HEK293 (cell line): Measurements from ENCODE around the gene DDOST.

ENCODE experiments used
- CTCF ChIA-PET: fragments of 350-600 bp; formaldehyde crosslinking; extraction: SDS; loops from one replicate; lab custom pipeline; 2021; ENCODE audit warnings: antibody characterized with exemption; lab: Yijun Ruan, JAX
- POLR2A ChIA-PET: fragments of 300-600 bp; formaldehyde crosslinking; extraction: SDS; loops from one replicate; lab custom pipeline; 2020; ENCODE audit warnings: antibody characterized with exemption, inconsistent platforms; lab: Yijun Ruan, JAX
- H3K27ac ChIP-seq: fragments of 200-500 bp; sonication (Bioruptor generic); 2 replicates; pipeline ENCODE4 v1.5.1; 2014; ENCODE audit warnings: low read depth, low read length, control low read depth, inconsistent platforms; ENCODE audit errors: extremely low read depth
- H3K36me3 ChIP-seq, 2 experiments: fragments of 200-500 bp in 1 of 2; sonication (Bioruptor generic) in 1 of 2; 1 replicate in 1 of 2; 2 replicates in 1 of 2; pipeline ENCODE4 v1.5.1; 2014 to 2017; ENCODE audit warnings: inconsistent platforms in 2 of 2, low read length in 2 of 2; ENCODE audit not compliant: control insufficient read depth in 2 of 2, insufficient read depth in 1 of 2
- H3K4me1 ChIP-seq: fragments of 200-500 bp; sonication (Bioruptor generic); 2 replicates; pipeline ENCODE4 v1.5.1; 2014; ENCODE audit warnings: mild to moderate bottlenecking, low read length, inconsistent platforms; ENCODE audit not compliant: control insufficient read depth, insufficient read depth
- H3K4me3 ChIP-seq: 2 replicates; pipeline ENCODE4 v1.5.1; 2011; ENCODE audit warnings: low read depth, mild to moderate bottlenecking, control low read depth, low read length, moderate library complexity
- H3K9me3 ChIP-seq: fragments of 200-500 bp; sonication (Bioruptor generic); 2 replicates; pipeline ENCODE4 v1.5.1; 2014; ENCODE audit warnings: low read depth, low read length, inconsistent platforms; ENCODE audit not compliant: control insufficient read depth, insufficient read depth
- EGR2 ChIP-seq: fragments of 450-650 bp; formaldehyde crosslinking; IDR thresholded peaks from 2 replicates; pipeline ENCODE4 v1.5.1; 2016; ENCODE audit warnings: low read depth, missing biosample characterization, missing genetic modification characterization
- GLI2 ChIP-seq: fragments of 450-650 bp; formaldehyde crosslinking; IDR thresholded peaks from 2 replicates; pipeline ENCODE4; 2017; ENCODE audit warnings: missing biosample characterization, missing genetic modification characterization, low read depth, borderline replicate concordance
- HOXA7 ChIP-seq: sonication (generic); formaldehyde crosslinking; IDR thresholded peaks from 2 replicates; pipeline ENCODE4 v1.8.1; 2022; ENCODE audit warnings: missing genetic modification reagents, borderline replicate concordance
- SALL2 ChIP-seq: fragments of 450-650 bp; formaldehyde crosslinking; IDR thresholded peaks from 2 replicates; pipeline ENCODE4 v1.5.0; 2017; ENCODE audit warnings: missing biosample characterization, mild to moderate bottlenecking, missing genetic modification characterization, borderline replicate concordance
- SCRT1 ChIP-seq: fragments of 450-650 bp; formaldehyde crosslinking; IDR thresholded peaks from 2 replicates; pipeline ENCODE4 v1.5.1; 2016; ENCODE audit warnings: missing biosample characterization, missing genetic modification characterization, borderline replicate concordance
- SP3 ChIP-seq: fragments of 450-650 bp; formaldehyde crosslinking; IDR thresholded peaks from 2 replicates; pipeline ENCODE4 v1.5.1; 2016; ENCODE audit warnings: missing biosample characterization, missing genetic modification characterization
- SP7 ChIP-seq: fragments of 450-650 bp; formaldehyde crosslinking; IDR thresholded peaks from 2 replicates; pipeline ENCODE4 v1.5.1; 2016; ENCODE audit warnings: missing biosample characterization, missing genetic modification characterization
- TRIM28 ChIP-seq: IDR thresholded peaks from 2 replicates; pipeline ENCODE4 v1.6.1; 2011; ENCODE audit warnings: low read length, control low read depth, borderline replicate concordance
- ZBTB8A ChIP-seq: fragments of 450-650 bp; formaldehyde crosslinking; IDR thresholded peaks from 2 replicates; pipeline ENCODE4 v1.5.1; 2016; ENCODE audit warnings: missing biosample characterization, missing genetic modification characterization
- ZFHX2 ChIP-seq: fragments of 450-650 bp; formaldehyde crosslinking; conservative IDR thresholded peaks from 2 replicates; pipeline ENCODE4 v1.5.1; 2016; ENCODE audit warnings: missing biosample characterization, missing genetic modification characterization
- ZFP3 ChIP-seq: fragments of 450-650 bp; formaldehyde crosslinking; IDR thresholded peaks from 2 replicates; pipeline ENCODE4 v1.5.1; 2016; ENCODE audit warnings: low read depth, missing biosample characterization, missing genetic modification characterization
- ZNF169 ChIP-seq: fragments of 450-650 bp; formaldehyde crosslinking; IDR thresholded peaks from 2 replicates; pipeline ENCODE4 v1.5.1; 2016; ENCODE audit warnings: missing biosample characterization, missing genetic modification characterization
- ZNF221 ChIP-seq: fragments of 450-650 bp; formaldehyde crosslinking; IDR thresholded peaks from 2 replicates; pipeline ENCODE4 v1.5.1; 2017; ENCODE audit warnings: missing biosample characterization, missing genetic modification characterization, borderline replicate concordance
- ZNF239 ChIP-seq: fragments of 450-650 bp; formaldehyde crosslinking; IDR thresholded peaks from 2 replicates; pipeline ENCODE4 v1.5.1; 2016; ENCODE audit warnings: missing biosample characterization, missing genetic modification characterization
- ZNF302 ChIP-seq: fragments of 450-650 bp; formaldehyde crosslinking; IDR thresholded peaks from 2 replicates; pipeline ENCODE4 v1.5.1; 2016; ENCODE audit warnings: missing biosample characterization, missing genetic modification characterization, low read depth
- ZNF335 ChIP-seq: fragments of 450-650 bp; formaldehyde crosslinking; conservative IDR thresholded peaks from 2 replicates; pipeline ENCODE4 v1.5.1; 2016; ENCODE audit warnings: missing biosample characterization, missing genetic modification characterization
- ZNF341 ChIP-seq: fragments of 450-650 bp; formaldehyde crosslinking; IDR thresholded peaks from 2 replicates; pipeline ENCODE4; 2016; ENCODE audit warnings: low read depth, missing biosample characterization, missing genetic modification characterization
- ZNF561 ChIP-seq: fragments of 450-650 bp; IDR thresholded peaks from 2 replicates; pipeline ENCODE4 v1.5.1; 2018; ENCODE audit warnings: missing biosample characterization, missing genetic modification characterization, borderline replicate concordance
- ZNF600 ChIP-seq: fragments of 450-650 bp; formaldehyde crosslinking; IDR thresholded peaks from 2 replicates; pipeline ENCODE4 v1.5.1; 2016; ENCODE audit warnings: missing biosample characterization, missing genetic modification characterization
- ZNF664 ChIP-seq: fragments of 450-650 bp; formaldehyde crosslinking; IDR thresholded peaks from 2 replicates; pipeline ENCODE4 v1.5.1; 2016; ENCODE audit warnings: missing biosample characterization, missing genetic modification characterization
- ZXDB ChIP-seq: fragments of 450-650 bp; formaldehyde crosslinking; IDR thresholded peaks from 2 replicates; pipeline ENCODE4 v1.5.1; 2016; ENCODE audit warnings: missing biosample characterization, missing genetic modification characterization
- TF ChIP-seq, protein P1 (sequence below): fragments of 450-650 bp; formaldehyde crosslinking; IDR thresholded peaks from 2 replicates; pipeline ENCODE4 v1.5.1; 2017; ENCODE audit warnings: missing biosample characterization, mild to moderate bottlenecking, missing genetic modification characterization, moderate library complexity
- TF ChIP-seq, protein P2 (sequence below): fragments of 450-650 bp; formaldehyde crosslinking; optimal IDR thresholded peaks from 2 replicates; pipeline ENCODE3; 2016; ENCODE audit warnings: missing biosample characterization, mild to moderate bottlenecking, missing genetic modification characterization
- TF ChIP-seq, protein P3 (sequence below): IDR thresholded peaks from 2 replicates; pipeline ENCODE4 v1.6.1; 2011; ENCODE audit warnings: mild to moderate bottlenecking, low read depth, low read length, borderline replicate concordance
- TF ChIP-seq, protein P4 (sequence below): fragments of 450-650 bp; formaldehyde crosslinking; IDR thresholded peaks from 2 replicates; pipeline ENCODE4 v1.5.1; 2016; ENCODE audit warnings: missing biosample characterization, missing genetic modification characterization
- TF ChIP-seq, protein P5 (sequence below): fragments of 450-650 bp; formaldehyde crosslinking; conservative IDR thresholded peaks from 2 replicates; pipeline ENCODE4 v1.5.1; 2016; ENCODE audit warnings: low read depth, missing biosample characterization, missing genetic modification characterization

The DDOST gene

DNA sequence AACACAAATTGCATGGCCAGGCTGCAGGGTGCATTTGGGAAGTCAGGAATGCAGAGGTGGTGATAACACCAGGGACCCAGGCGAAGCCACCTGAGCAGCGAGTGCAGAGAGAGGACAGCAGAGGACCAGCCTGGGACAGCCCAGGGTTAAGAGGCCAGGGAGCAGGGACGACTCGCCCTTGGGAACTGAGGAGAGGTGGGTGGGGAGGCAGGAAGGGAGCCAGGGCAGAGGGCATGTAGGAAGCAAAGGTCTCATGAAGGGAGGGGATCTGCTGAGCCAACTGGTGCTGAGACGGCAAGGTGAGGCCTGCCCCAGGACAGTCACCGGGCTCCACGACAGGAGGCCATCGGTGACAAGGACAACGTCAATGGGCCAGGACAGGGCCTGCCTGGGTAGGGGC is 40.3 kb upstream of the DDOST start (continued):
- TF ChIP-seq, protein P1, sequence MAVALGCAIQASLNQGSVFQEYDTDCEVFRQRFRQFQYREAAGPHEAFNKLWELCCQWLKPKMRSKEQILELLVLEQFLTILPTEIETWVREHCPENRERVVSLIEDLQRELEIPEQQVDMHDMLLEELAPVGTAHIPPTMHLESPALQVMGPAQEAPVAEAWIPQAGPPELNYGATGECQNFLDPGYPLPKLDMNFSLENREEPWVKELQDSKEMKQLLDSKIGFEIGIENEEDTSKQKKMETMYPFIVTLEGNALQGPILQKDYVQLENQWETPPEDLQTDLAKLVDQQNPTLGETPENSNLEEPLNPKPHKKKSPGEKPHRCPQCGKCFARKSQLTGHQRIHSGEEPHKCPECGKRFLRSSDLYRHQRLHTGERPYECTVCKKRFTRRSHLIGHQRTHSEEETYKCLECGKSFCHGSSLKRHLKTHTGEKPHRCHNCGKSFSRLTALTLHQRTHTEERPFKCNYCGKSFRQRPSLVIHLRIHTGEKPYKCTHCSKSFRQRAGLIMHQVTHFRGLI = no peak
- TF ChIP-seq HOXA7 (CRISPR knock-in tag) (no peak), ZNF341 (tag by site-specific recombination) (no peak), ZNF561 (tag by site-specific recombination) (no peak), ZNF600 (tag by site-specific recombination) (no peak), ZXDB (tag by site-specific recombination) (no peak), ZFP3 (tag by site-specific recombination) (no peak), SP7 (tag by site-specific recombination) (no peak), ZNF169 (no peak)
- TF ChIP-seq, protein P2, sequence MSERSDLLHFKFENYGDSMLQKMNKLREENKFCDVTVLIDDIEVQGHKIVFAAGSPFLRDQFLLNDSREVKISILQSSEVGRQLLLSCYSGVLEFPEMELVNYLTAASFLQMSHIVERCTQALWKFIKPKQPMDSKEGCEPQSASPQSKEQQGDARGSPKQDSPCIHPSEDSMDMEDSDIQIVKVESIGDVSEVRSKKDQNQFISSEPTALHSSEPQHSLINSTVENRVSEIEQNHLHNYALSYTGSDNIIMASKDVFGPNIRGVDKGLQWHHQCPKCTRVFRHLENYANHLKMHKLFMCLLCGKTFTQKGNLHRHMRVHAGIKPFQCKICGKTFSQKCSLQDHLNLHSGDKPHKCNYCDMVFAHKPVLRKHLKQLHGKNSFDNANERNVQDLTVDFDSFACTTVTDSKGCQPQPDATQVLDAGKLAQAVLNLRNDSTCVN (tag by site-specific recombination) = no peak
- TF ChIP-seq, protein P3, sequence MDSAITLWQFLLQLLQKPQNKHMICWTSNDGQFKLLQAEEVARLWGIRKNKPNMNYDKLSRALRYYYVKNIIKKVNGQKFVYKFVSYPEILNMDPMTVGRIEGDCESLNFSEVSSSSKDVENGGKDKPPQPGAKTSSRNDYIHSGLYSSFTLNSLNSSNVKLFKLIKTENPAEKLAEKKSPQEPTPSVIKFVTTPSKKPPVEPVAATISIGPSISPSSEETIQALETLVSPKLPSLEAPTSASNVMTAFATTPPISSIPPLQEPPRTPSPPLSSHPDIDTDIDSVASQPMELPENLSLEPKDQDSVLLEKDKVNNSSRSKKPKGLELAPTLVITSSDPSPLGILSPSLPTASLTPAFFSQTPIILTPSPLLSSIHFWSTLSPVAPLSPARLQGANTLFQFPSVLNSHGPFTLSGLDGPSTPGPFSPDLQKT = no peak
- TF ChIP-seq, all 188 proteins: peak for 0

DNA sequence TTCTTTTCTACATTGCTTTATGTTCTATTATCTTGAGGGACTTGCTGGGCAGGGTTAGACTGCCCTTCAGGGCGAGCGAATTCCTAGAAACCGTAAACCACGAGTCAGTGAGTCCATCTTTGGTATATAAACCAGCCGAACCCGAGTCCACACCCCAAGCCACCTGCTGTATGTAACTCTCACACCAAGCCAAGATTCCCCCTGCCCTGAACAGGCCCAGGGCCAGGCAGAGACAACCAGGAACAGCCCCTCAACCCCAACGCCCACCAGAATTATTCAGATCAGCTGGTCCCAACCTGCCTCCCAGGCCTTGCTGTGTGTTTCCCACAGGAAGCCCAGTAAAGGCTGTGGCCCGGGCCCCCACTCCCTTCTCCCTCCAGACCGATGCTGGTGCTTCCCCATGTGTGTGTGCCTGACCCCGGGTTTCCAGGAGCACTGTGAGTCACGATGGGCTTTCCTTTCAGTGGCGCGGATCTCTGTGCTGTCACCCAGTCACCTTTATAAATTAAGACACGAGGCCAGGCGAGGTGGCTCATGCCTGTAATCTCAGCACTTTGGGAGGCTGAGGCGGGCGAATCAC is 39.6 kb upstream of the DDOST start:
- H3K27ac ChIP-seq = no peak overlapping the region
- CTCF ChIA-PET = interaction anchor here (0.6 to 0.7 kb wide), 2 partner anchors 24 to 636 kb away, joined by 3 to 4 read pairs; no protein-coding TSS in a partner anchor
- H3K9me3 ChIP-seq = no peaks in the 10 kb centered on the region
- H3K4me3 ChIP-seq = no peak overlapping the region
- POLR2A ChIA-PET = interaction anchor here (0.6 kb wide), 1 partner anchor 56 kb away, joined by 4 read pairs; no protein-coding TSS in a partner anchor
- no peaks in the 10 kb centered on the region for H3K4me1 ChIP-seq
- TF ChIP-seq, protein P4, sequence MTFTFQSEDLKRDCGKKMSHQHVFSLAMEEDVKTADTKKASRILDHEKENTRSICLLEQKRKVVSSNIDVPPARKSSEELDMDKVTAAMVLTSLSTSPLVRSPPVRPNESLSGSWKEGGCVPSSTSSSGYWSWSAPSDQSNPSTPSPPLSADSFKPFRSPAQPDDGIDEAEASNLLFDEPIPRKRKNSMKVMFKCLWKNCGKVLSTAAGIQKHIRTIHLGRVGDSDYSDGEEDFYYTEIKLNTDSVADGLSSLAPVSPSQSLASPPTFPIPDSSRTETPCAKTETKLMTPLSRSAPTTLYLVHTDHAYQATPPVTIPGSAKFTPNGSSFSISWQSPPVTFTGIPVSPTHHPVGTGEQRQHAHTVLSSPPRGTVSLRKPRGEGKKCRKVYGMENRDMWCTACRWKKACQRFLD = no peak
- TF ChIP-seq ZNF302 (tag by site-specific recombination) = no peak
- TF ChIP-seq ZBTB8A = no peak
- TF ChIP-seq SCRT1 (tag by site-specific recombination) = no peak
- no peak for TF ChIP-seq ZNF664 (tag by site-specific recombination)
- TF ChIP-seq ZNF335 (tag by site-specific recombination) = no peak
- peaks cover 0 to 9% of the 10 kb centered on the region in 2 experiments; a peak in 1 of 3 replicates for H3K36me3 ChIP-seq

DNA sequence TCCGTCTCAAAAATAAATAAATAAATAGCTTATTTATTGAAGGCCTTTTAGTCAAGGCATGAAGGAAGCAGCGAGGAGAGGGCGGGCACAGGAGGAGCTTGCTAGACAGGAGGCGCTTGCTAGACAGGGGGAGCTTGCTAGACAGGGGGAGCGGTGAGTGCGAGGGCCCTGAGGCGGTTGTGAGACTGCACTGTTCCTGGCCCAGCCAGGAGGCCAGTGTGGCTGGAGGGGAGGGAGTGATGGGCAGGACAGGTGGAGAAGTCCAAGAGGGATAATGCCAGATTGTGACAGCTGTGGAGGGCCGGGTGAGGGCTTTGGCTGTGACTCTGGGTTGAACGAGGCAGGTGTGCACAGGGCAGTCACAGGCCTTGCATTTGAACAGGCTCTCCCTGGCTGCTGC is 38.4 kb upstream of the DDOST start:
- no peak overlapping the region for H3K27ac ChIP-seq
- H3K9me3 ChIP-seq = no peaks in the 10 kb centered on the region
- H3K36me3 ChIP-seq = peaks cover 0 to 4% of the 10 kb centered on the region in 2 experiments; a peak in 2 of 3 replicates
- POLR2A ChIA-PET = interaction anchor here (0.5 to 1.8 kb wide), 2 partner anchors 35 to 87 kb away, joined by 4 to 7 read pairs; no protein-coding TSS in a partner anchor
- CTCF ChIA-PET = interaction anchor here (4.9 kb wide), 1 partner anchor 496 kb away, joined by 63 read pairs; no protein-coding TSS in a partner anchor
- no peak overlapping the region for H3K4me3 ChIP-seq
- H3K4me1 ChIP-seq = no peaks in the 10 kb centered on the region
- TF ChIP-seq GLI2 (no peak), TRIM28 (no peak), EGR2 (tag by site-specific recombination) (no peak), ZNF239 (tag by site-specific recombination) (no peak), SP3 (no peak), SALL2 (no peak), SP7 (tag by site-specific recombination) (no peak), ZFHX2 (tag by site-specific recombination) (no peak), ZNF221 (tag by site-specific recombination) (no peak)
- TF ChIP-seq, protein P5, sequence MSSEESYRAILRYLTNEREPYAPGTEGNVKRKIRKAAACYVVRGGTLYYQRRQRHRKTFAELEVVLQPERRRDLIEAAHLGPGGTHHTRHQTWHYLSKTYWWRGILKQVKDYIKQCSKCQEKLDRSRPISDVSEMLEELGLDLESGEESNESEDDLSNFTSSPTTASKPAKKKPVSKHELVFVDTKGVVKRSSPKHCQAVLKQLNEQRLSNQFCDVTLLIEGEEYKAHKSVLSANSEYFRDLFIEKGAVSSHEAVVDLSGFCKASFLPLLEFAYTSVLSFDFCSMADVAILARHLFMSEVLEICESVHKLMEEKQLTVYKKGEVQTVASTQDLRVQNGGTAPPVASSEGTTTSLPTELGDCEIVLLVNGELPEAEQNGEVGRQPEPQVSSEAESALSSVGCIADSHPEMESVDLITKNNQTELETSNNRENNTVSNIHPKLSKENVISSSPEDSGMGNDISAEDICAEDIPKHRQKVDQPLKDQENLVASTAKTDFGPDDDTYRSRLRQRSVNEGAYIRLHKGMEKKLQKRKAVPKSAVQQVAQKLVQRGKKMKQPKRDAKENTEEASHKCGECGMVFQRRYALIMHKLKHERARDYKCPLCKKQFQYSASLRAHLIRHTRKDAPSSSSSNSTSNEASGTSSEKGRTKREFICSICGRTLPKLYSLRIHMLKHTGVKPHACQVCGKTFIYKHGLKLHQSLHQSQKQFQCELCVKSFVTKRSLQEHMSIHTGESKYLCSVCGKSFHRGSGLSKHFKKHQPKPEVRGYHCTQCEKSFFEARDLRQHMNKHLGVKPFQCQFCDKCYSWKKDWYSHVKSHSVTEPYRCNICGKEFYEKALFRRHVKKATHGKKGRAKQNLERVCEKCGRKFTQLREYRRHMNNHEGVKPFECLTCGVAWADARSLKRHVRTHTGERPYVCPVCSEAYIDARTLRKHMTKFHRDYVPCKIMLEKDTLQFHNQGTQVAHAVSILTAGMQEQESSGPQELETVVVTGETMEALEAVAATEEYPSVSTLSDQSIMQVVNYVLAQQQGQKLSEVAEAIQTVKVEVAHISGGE = no peak
